K562 treated with DMSO at 1 percent for 4 hours (cell line): ENCODE data around the gene EEF2K. TPM values are rescaled to one million over a fixed set of nuclear protein-coding genes. Genes with fewer than 3 reads are reported as not detected.

ENCODE experiments used
- total RNA-seq: library from RNA; unstranded; fragments of 300-600 nt; gene quantifications from 2 replicates; pipeline ENCODE4 v1.2.3, GENCODE V29; 2022; ENCODE audit not compliant: insufficient read depth

The EEF2K gene
- 14.4 and 16.5 TPM in 2 replicates for total RNA-seq

GRCh38 chr16:22206013-22206841, at the start of gene EEF2K:
EEF2K (plus strand) TSS chr16:22206278; CDS start chr16:22225730, 19,452 bp downstream.

GRCh38 chr16:22161999-22162655, 44.0 kb upstream of the EEF2K start, which contains the start of gene SDR42E2:
SDR42E2 (plus strand) TSS chr16:22162506; CDS start chr16:22165583, 3,077 bp downstream.

GRCh38 chr16:22297114-22297870, 91.2 kb downstream of the EEF2K start, which contains the start of gene POLR3E:
POLR3E (plus strand) TSS chr16:22297409; CDS start chr16:22302969, 5,560 bp downstream.

Other genes with a start within 250 kb of the EEF2K start
- gene PDZD9, start 205.2 kb upstream of the EEF2K start, total RNA-seq: not detected in 2 replicates
- gene MOSMO, start 198.2 kb upstream of the EEF2K start, total RNA-seq: 7.3 and 11.3 TPM in 2 replicates
- gene VWA3A, start 113.7 kb upstream of the EEF2K start, total RNA-seq: 0.16 TPM in 1 of 2 replicates, not detected in the other
- gene SDR42E2, start 43.8 kb upstream of the EEF2K start, total RNA-seq: not detected in 2 replicates
- gene POLR3E, start 91.1 kb downstream of the EEF2K start, total RNA-seq: 51.3 and 52.2 TPM in 2 replicates
- 19.4 and 19.7 TPM in 2 replicates for gene CDR2, start 168.3 kb downstream of the EEF2K start, total RNA-seq